ENCODE results near the gene DPPA3. TPM values are rescaled to one million over a fixed set of nuclear protein-coding genes. Genes with fewer than 3 reads are reported as not detected.
"Not testable (repeated sequence)": the region's sequence is repeated elsewhere in the genome, so short reads cannot be mapped to it uniquely, and the experiment has no call there.

DPPA3 gene
- total RNA-seq, 4 donors from 2014 or later = not detected

GRCh38 chr12:7750350-7750749 is 39.1 kb downstream of the DPPA3 start:
- Histone ChIP-seq H3K36me3 (no peaks in the 10 kb centered on the region), H3K27ac (no peak overlapping the region)

GRCh38 chr12:7751394-7751793 is 40.2 kb downstream of the DPPA3 start:
- intact Hi-C loops (cut with DNase I) = no loop called here
- no peaks in the 10 kb centered on the region for H3K9me3 ChIP-seq
- no peak for TF ChIP-seq POLR2A (IDR thresholded peaks at IDR 0.05)
- no peak for TF ChIP-seq CTCF (IDR thresholded peaks at IDR 0.05)
- H3K4me1 ChIP-seq = no peaks in the 10 kb centered on the region
- DNase-seq = no peak
- no peaks in the 10 kb centered on the region for H3K27me3 ChIP-seq
- H3K4me3 ChIP-seq (replicated peaks in 1 of 3) = no peak overlapping the region
- no peak overlapping the region for H3K27ac ChIP-seq
- WGBS, 2 donors = 87 to 90% methylated on average over 20 of the region's 20 CpGs
- H3K36me3 ChIP-seq = no peaks in the 10 kb centered on the region

More at GRCh38 chr12:7750350-7750749, 39.1 kb downstream of the DPPA3 start:
- intact Hi-C loops (cut with DNase I) = no loop called here
- Histone ChIP-seq H3K27me3 (no peaks in the 10 kb centered on the region), H3K9me3 (no peaks in the 10 kb centered on the region), H3K4me3 (replicated peaks in 1 of 3) (no peak overlapping the region), H3K4me1 (no peaks in the 10 kb centered on the region)
- 79 to 86% methylated on average over 6 of the region's 6 CpGs for WGBS, 2 donors
- no peak for TF ChIP-seq POLR2A (IDR thresholded peaks at IDR 0.05)
- no peak for TF ChIP-seq CTCF (IDR thresholded peaks at IDR 0.05)
- no peak for DNase-seq

- H3K36me3 ChIP-seq; H3K9me3 ChIP-seq; intact Hi-C loops (cut with DNase I); H3K27me3 ChIP-seq; H3K4me1 ChIP-seq; H3K4me3 ChIP-seq (replicated peaks in 1 of 3); DNase-seq; H3K27ac ChIP-seq: not testable (repeated sequence)
- 92 to 94% methylated on average over 16 to 24 of the region's 48 CpGs for WGBS, 2 donors
These were observed 41.0 kb downstream of the DPPA3 start for GRCh38 chr12:7751941-7752922.

- H3K9me3 ChIP-seq; H3K27me3 ChIP-seq; H3K4me3 ChIP-seq (replicated peaks in 1 of 3); H3K36me3 ChIP-seq; DNase-seq; H3K27ac ChIP-seq; intact Hi-C loops (cut with DNase I); H3K4me1 ChIP-seq: not testable (repeated sequence)
- 93 to 96% methylated on average over 9 of the region's 9 CpGs for WGBS, 2 donors
These were observed 44.4 kb downstream of the DPPA3 start for GRCh38 chr12:7755668-7756067.

GRCh38 chr12:7756993-7757392 is 45.8 kb downstream of the DPPA3 start:
- Histone ChIP-seq H3K4me3 (replicated peaks in 1 of 3) (no peak overlapping the region), H3K36me3 (no peaks in the 10 kb centered on the region), H3K4me1 (no peaks in the 10 kb centered on the region), H3K27me3 (no peaks in the 10 kb centered on the region), H3K9me3 (no peaks in the 10 kb centered on the region), H3K27ac (no peak overlapping the region)
- intact Hi-C loops (cut with DNase I) = no loop called here
- no peak for DNase-seq
- WGBS, 2 donors = 77 to 85% methylated on average over 2 of the region's 2 CpGs
- no peak for TF ChIP-seq POLR2A (IDR thresholded peaks at IDR 0.05)
- no peak for TF ChIP-seq CTCF (IDR thresholded peaks at IDR 0.05)

- intact Hi-C loops (cut with DNase I) = no loop called here
- Histone ChIP-seq H3K27ac (no peak overlapping the region), H3K36me3 (no peaks in the 10 kb centered on the region), H3K4me3 (replicated peaks in 1 of 3) (no peak overlapping the region), H3K4me1 (no peaks in the 10 kb centered on the region), H3K9me3 (no peaks in the 10 kb centered on the region), H3K27me3 (no peaks in the 10 kb centered on the region)
- no peak for DNase-seq
- 56 to 59% methylated on average over 9 of the region's 9 CpGs for WGBS, 2 donors
- TF ChIP-seq CTCF (IDR thresholded peaks at IDR 0.05) (no peak), POLR2A (IDR thresholded peaks at IDR 0.05) (no peak)
These were observed 47.5 kb downstream of the DPPA3 start for GRCh38 chr12:7758766-7759140.

All from thyroid gland (tissue), 4 donors.